HL-60 (cell line): ENCODE measurements around the gene TAF11L12.

Experiments
- POLR2AphosphoS5 ChIP-seq: IDR thresholded peaks from 2 replicates; pipeline ENCODE4 v1.6.1; 2012; ENCODE audit warnings: low read depth
- SPI1 ChIP-seq: IDR thresholded peaks from 2 replicates; pipeline ENCODE4 v1.6.1; 2012; ENCODE audit warnings: low read depth, mild to moderate bottlenecking, borderline replicate concordance
- TF ChIP-seq, protein P1 (sequence below): IDR thresholded peaks from one replicate; pipeline ENCODE4 v1.5.1; 2011; ENCODE audit warnings: low read length, control low read depth, inconsistent platforms; ENCODE audit not compliant: insufficient read depth

DNA sequence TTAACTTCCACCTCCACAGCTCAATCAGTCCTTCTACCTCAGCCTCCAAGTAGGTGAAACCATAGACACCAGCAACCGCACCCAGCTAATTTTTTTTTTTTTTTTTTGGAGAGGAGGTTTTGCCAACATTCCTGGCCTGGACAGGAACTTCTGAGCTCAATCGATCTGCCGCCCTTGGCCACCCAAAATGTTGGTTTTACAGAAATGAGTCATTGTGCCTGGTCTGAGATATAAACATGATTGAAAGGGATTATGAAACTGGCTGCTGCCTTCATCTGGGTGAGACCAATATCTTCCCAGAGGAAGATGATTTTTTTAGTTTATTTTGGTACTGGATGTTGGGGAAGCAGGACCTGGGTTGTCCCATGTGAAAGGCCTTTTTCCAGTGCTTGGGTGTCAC lies 9.2 kb downstream of the TAF11L12 start:
- TF ChIP-seq, protein P1, sequence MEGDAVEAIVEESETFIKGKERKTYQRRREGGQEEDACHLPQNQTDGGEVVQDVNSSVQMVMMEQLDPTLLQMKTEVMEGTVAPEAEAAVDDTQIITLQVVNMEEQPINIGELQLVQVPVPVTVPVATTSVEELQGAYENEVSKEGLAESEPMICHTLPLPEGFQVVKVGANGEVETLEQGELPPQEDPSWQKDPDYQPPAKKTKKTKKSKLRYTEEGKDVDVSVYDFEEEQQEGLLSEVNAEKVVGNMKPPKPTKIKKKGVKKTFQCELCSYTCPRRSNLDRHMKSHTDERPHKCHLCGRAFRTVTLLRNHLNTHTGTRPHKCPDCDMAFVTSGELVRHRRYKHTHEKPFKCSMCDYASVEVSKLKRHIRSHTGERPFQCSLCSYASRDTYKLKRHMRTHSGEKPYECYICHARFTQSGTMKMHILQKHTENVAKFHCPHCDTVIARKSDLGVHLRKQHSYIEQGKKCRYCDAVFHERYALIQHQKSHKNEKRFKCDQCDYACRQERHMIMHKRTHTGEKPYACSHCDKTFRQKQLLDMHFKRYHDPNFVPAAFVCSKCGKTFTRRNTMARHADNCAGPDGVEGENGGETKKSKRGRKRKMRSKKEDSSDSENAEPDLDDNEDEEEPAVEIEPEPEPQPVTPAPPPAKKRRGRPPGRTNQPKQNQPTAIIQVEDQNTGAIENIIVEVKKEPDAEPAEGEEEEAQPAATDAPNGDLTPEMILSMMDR: no peak
- TF ChIP-seq SPI1: no peak
- no peak for TF ChIP-seq POLR2AphosphoS5
